Measurements from ENCODE around the gene SLC25A6.
"Not testable (repeated sequence)": the region's sequence is repeated elsewhere in the genome, so short reads cannot be mapped to it uniquely, and the experiment has no call there.

The SLC25A6 gene

DNA sequence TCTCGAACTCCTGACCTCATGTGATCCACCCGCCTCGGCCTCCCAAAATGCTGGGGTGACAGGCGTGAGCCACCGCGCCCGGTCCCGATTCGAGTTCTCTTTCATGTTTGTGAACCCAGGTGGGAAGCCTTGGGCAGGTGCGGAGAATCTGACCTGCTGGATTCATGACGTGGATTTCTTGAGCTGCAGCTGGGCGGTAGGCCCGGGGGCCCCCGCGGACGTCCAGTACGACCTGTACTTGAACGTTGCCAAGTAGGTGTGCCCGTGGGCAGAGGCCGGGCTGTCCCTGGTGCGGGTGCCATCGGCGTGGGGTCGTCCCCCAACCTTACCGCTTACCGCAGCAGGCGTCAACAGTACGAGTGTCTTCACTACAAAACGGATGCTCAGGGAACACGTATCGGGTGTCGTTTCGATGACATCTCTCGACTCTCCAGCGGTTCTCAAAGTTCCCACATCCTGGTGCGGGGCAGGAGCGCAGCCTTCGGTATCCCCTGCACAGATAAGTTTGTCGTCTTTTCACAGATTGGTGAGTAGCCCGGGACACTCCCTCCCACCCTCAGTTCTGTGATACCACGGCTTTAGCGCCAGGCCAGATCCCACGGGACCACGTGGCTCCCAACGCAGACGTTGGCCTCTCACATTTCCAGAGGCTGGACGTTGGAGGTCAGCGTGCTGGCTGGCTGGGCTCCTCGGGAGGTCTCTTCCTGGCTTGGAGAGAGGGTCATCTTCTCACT, 39.8 kb downstream of the SLC25A6 start:
- DNase-seq = no peak

DNA sequence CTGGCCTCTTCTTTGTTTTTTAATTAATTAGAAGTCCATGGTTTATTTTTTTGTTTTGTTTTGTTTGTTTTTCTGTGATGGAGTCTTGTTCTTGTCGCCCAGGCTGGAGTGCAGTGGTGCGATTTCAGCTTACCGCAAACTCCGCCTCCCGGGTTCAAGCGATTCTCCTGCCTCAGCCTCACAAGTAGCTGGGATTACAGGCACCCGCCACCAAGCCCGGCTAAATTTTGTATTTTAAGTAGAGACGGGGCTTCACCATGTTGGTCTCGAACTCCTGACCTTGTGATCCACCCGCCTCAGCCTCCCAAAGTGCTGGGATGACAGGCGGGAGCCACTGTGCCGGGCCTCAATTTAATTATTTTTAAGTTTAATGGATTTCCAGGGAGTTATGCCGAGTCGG, 42.3 kb downstream of the SLC25A6 start:
- not testable (repeated sequence) for DNase-seq

DNA sequence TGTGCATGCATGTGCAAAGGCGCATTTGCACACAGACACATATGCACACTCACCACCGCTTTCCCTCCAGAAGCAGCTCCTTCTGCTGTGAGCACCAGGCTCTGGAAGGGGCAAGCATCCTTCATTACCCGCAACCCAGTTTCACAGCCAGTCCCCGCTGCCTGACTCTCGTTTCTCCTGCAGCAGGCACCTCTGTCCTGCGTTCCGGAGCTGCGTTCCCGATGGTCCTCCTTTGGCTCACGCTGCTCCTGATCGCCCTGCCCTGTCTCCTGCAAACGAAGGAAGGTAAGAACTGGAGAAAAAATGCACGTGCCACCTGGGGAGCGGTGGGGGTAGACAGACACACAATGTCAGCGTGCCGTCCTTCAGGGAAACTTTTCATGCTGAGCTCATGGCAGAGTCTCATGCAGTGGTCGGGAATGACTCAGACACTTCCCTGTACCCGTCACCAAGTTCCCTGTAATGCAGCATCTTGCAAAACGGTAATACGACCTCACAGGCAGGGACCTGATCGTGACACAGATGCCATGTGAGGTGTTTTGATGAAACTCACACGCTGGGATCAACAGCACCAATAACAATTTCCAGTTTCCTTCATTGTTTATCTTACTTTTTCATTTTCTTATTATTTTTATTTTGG, 50.2 kb downstream of the SLC25A6 start:
- DNase-seq = no peak

DNA sequence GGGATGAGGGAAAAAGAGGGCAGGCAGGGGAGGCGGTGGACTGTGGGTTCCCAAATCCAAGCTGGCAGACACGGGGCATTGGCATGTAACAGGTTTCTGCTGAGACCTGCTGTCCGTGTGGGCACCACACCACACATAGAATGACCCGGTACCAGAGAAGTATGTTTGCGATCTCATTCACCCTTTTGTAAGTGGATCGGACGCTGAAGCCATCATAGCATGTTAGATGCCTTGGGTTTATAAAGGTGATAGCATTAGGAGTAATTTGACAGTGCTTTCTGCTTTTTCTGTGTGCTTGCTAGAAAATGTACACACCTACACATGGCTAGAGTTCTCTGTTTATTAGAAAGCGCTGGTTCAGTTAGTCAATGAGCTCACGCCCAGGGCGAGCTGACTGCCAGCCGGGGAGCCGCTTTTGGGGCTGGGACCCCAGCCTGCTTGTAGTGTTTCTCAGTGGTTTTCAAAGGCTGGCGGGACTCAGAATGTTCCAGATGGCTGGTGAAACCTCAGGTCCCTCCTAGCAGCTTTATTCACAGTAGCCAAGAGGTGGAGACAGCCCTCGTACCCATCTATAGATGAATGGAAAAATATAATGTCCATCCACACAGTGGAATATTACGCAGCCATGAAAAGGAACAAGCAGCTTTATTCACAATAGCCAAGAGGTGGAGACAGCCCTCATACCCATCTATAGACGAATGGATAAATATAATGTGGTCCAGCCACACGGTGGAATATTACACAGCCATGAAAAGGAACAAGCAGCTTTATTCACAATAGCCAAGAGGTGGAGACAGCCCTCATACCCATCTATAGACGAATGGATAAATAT, 54.7 kb downstream of the SLC25A6 start:
- DNase-seq = no peak

DNA sequence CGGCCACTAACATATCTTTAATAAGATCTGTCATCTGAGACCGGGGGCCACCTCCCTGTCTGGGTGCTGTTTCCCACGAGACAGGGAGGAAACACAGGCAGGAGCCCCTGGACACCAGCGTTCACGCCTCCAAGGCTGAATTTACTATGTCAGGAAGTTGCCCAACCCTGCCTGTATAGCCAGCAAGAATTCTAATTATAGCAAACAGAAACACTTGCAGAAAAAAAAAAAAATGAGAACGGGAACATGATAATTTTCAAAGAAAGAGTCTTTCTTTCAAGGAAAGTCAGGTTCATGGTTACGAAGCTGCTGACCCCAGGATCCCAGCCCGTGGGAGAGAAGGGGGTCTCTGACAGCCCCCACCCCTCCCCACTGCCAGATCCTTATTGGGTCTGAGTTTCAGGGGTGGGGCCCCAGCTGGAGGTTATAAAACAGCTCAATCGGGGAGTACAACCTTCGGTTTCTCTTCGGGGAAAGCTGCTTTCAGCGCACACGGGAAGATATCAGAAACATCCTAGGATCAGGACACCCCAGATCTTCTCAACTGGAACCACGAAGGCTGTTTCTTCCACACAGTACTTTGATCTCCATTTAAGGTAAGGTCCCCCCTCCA, 55.5 kb downstream of the SLC25A6 start, which contains the start of gene IL3RA:
Gene IL3RA, plus strand, starts transcription at position 455 of the 613 bp plus-strand sequence. CDS start 4,981 bp downstream, outside the sequence.
- no peak for DNase-seq

All from NCI-H146 (cell line).